Gastroesophageal sphincter (tissue), 3 donors: Measurements from ENCODE around the gene ST3GAL5.

Experiments
- CTCF ChIP-seq, 4 experiments: fragments of 200-600 bp in 2 of 4; fragments of 450-650 bp in 2 of 4; sonication (generic) in 1 of 4; IDR thresholded peaks; one replicate each; pipeline ENCODE4 v1.5.1; 2017 to 2019; ENCODE audit warnings: antibody characterized with exemption in 4 of 4, mild to moderate bottlenecking in 2 of 4, moderate library complexity in 2 of 4
- POLR2A ChIP-seq, 2 donors: fragments of 450-650 bp; IDR thresholded peaks; one replicate each; pipeline ENCODE4 v1.6.1; 2017; ENCODE audit warnings: antibody characterized with exemption in 2 of 2, mild to moderate bottlenecking in 2 of 2, moderate library complexity in 1 of 2
- POLR2AphosphoS5 ChIP-seq: sonication (generic); formaldehyde crosslinking; IDR thresholded peaks from one replicate; pipeline ENCODE4 v1.6.1; 2017; ENCODE audit warnings: antibody characterized with exemption

GRCh38 chr2:85862426-85862825, 26.4 kb downstream of the ST3GAL5 start:
- TF ChIP-seq CTCF (IDR thresholded peaks at IDR 0.05) (no peak), POLR2A (IDR thresholded peaks at IDR 0.05) (no peak), POLR2AphosphoS5 (no peak)
